HepG2 (cell line): ENCODE results near the gene TCF3. TPM values are rescaled to one million over a fixed set of nuclear protein-coding genes. Genes with fewer than 3 reads are reported as not detected.
"Not testable (repeated sequence)": the region's sequence is repeated elsewhere in the genome, so short reads cannot be mapped to it uniquely, and the experiment has no call there.

Source experiments
- ATAC-seq: fragments of 200-7000 bp; cut with Tn5 transposase; 3 replicates; pipeline ENCODE4 v1.9.1; 2020; ENCODE audit warnings: mild to moderate bottlenecking, moderate library complexity
- BruUV-seq: library from RNA; stranded (reverse); fragments of 400-500 nt; replicated peaks from 2 replicates; lab custom pipeline; 2021; lab: Mats Ljungman, UMichigan
- CTCF ChIA-PET: fragments of 300-600 bp; formaldehyde crosslinking; extraction: SDS; loops from one replicate; lab custom pipeline; 2021; ENCODE audit warnings: low total read pairs, inconsistent platforms, low intra/inter-chr PET ratio; lab: Yijun Ruan, JAX
- POLR2A ChIA-PET: fragments of 350-600 bp; sonication (Branson Sonifier 250); formaldehyde crosslinking; loops from one replicate; lab custom pipeline; 2020; ENCODE audit warnings: antibody characterized with exemption, inconsistent platforms; lab: Yijun Ruan, JAX
- DNase-seq: peaks from one replicate; pipeline ENCODE4 v3.0.0-alpha.2; 2015; ENCODE audit warnings: low spot score
- FAIRE-seq: peaks from 3 replicates; lab custom pipeline; 2011; peaks lifted over from hg19 to GRCh38; lab: Jason Lieb, UNC
- H2AFZ ChIP-seq: one replicate; pipeline ENCODE4 v1.6.1; 2011; ENCODE audit warnings: low read length, inconsistent platforms
- H3K27ac ChIP-seq: fragments of 300-600 bp; 3 replicates; pipeline ENCODE4 v1.8.0; 2011; ENCODE audit warnings: mixed run types, mild to moderate bottlenecking, mixed read lengths, low read length, inconsistent platforms; ENCODE audit not compliant: insufficient read depth; ENCODE audit errors: extremely low read length
- H3K27me3 ChIP-seq, 2 experiments: fragments of 200-600 bp in 1 of 2; 2 replicates in 1 of 2; 3 replicates in 1 of 2; pipeline versions ENCODE4 v1.6.0 to v1.8.0; 2011; ENCODE audit warnings: low read length in 2 of 2, mild to moderate bottlenecking in 2 of 2, moderate library complexity in 2 of 2, inconsistent platforms in 1 of 2; ENCODE audit not compliant: insufficient read depth in 2 of 2, control insufficient read depth in 1 of 2
- H3K36me3 ChIP-seq, 2 experiments: fragments of 200-600 bp in 1 of 2; replicated peaks in 1 of 2; 2 replicates in 1 of 2; 3 replicates in 1 of 2; pipeline versions ENCODE4 v1.5.1 to v1.8.0; 2011; ENCODE audit warnings: low read length in 2 of 2, inconsistent platforms in 1 of 2; ENCODE audit not compliant: insufficient read depth in 2 of 2, control insufficient read depth in 1 of 2
- H3K4me1 ChIP-seq: 2 replicates; pipeline ENCODE4 v1.5.1; 2012; ENCODE audit warnings: low read length, inconsistent platforms; ENCODE audit not compliant: insufficient read depth
- H3K4me2 ChIP-seq: 2 replicates; pipeline ENCODE4 v1.6.0; 2011; ENCODE audit warnings: low read depth, low read length, inconsistent platforms
- H3K4me3 ChIP-seq, 3 experiments: fragments of 200-600 bp in 1 of 3; sonication (generic), shearing (Covaris generic) in 1 of 3; replicated peaks in 1 of 3; 2 replicates each; pipeline ENCODE4 v1.5.1; 2011 to 2016; ENCODE audit warnings: low read length in 3 of 3, inconsistent platforms in 2 of 3, low read depth in 2 of 3, mild to moderate bottlenecking in 2 of 3, control low read depth in 1 of 3, mixed read lengths in 1 of 3; ENCODE audit not compliant: insufficient read depth in 1 of 3
- H3K79me2 ChIP-seq: one replicate; pipeline ENCODE4 v1.6.1; 2011; ENCODE audit warnings: low read length, inconsistent platforms; ENCODE audit not compliant: insufficient read depth
- H3K9ac ChIP-seq: 2 replicates; pipeline ENCODE4 v1.6.0; 2011; ENCODE audit warnings: mild to moderate bottlenecking, low read depth, low read length, inconsistent platforms; ENCODE audit not compliant: insufficient read depth
- H3K9me3 ChIP-seq: 2 replicates; pipeline ENCODE4 v1.5.1; 2012; ENCODE audit warnings: mild to moderate bottlenecking, low read length
- H4K20me1 ChIP-seq: 2 replicates; pipeline ENCODE4 v1.6.0; 2011; ENCODE audit warnings: inconsistent platforms, mild to moderate bottlenecking, low read length, moderate library complexity; ENCODE audit not compliant: insufficient read depth
- GLMP ChIP-seq: sonication (generic); formaldehyde crosslinking; IDR thresholded peaks from 2 replicates; pipeline ENCODE4 v1.9.0; 2021; ENCODE audit warnings: missing genetic modification reagents, mild to moderate bottlenecking, borderline replicate concordance
- ZNF121 ChIP-seq: sonication (generic); formaldehyde crosslinking; IDR thresholded peaks from 2 replicates; pipeline ENCODE4 v1.5.0; 2020; ENCODE audit warnings: mild to moderate bottlenecking, missing genetic modification reagents
- WGBS: methylation state at CpG from one replicate; pipeline ENCODE4 v1.1.6; 2017; ENCODE audit warnings: low lambda C conversion rate; 5-methylcytosine and 5-hydroxymethylcytosine counted together
- in situ Hi-C: cut with HindIII; loops from 2 replicates; pipeline ENCODE4 v1.10.0; 2017; ENCODE audit warnings: low pct_unique_long_range_greater_than_20kb; ENCODE audit not compliant: extremely low pct_ligation_motif_present
- intact Hi-C: fragments of 100-400 bp; cut with micrococcal nuclease; formaldehyde crosslinking; loops from one replicate; pipeline ENCODE4 v1.10.0; 2022; ENCODE audit not compliant: unreplicated experiment
- polyA plus RNA-seq, 8 experiments: library from polyadenylated mRNA; depleted of rRNA in 3 of 8; stranded (reverse) in 7 of 8; unstranded in 1 of 8; fragments of >200 nt; fragmentation: Illumina TruSeq in 4 of 8; extraction: Trizol in 4 of 8; gene quantifications; 2 replicates each; pipeline versions ENCODE4 v1.2.1 to v1.2.3, GENCODE V29; 2011 to 2016; ENCODE audit warnings: low read depth in 4 of 8, missing spikeins in 1 of 8, mixed read lengths in 1 of 8; ENCODE audit not compliant: insufficient read depth in 1 of 8
- total RNA-seq, 5 experiments: library from RNA; depleted of rRNA; stranded (reverse); fragments of >200 nt; fragmentation: Illumina TruSeq; extraction: Trizol; gene quantifications; 2 replicates each; pipeline ENCODE4 v1.2.3, GENCODE V29; 2016; ENCODE audit warnings: low read depth in 1 of 5
- TF ChIP-seq, protein P1 (sequence below): sonication (generic); formaldehyde crosslinking; IDR thresholded peaks from 2 replicates; pipeline ENCODE4 v1.4.0; 2020; ENCODE audit warnings: missing genetic modification reagents, low read depth, mild to moderate bottlenecking, borderline replicate concordance

The TCF3 gene
- total and polyA plus RNA-seq, 2 of the 13 experiments (the other 11 are each of a cell fraction or from before 2014, with no cell fraction given) = 51.4 to 53.2 TPM

DNA sequence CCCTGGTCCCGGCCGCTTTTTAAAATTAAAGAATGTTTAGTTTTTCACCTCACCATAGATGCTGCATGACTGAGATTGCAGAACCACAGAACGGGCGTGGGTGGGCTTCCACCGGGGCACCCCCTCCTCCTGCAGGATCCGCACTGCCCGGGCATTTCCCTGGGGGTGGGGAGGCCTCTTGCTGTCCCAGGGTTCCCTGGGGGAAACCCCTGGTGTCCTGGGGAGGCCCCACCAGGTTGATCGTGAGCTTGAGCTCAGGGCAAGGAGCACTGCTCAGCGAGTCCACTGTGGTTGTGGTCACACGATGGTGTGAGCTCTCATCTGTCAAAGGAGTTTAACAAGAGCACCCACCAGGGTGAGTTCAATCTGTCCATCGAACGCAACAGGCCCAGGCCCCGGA lies 11.4 kb upstream of the TCF3 start:
- Histone ChIP-seq H3K4me3 (no peak overlapping the region), H3K4me1 (no peaks in the 10 kb centered on the region; the same call in 1 of the 2 replicates), H3K4me2 (no peak overlapping the region), H2AFZ (no peak overlapping the region), H3K27me3 (peaks cover 9 to 43% of the 10 kb centered on the region in 2 experiments), H3K79me2 (no peaks in the 10 kb centered on the region), H4K20me1 (no peaks in the 10 kb centered on the region), H3K9ac (no peak overlapping the region), H3K27ac (no peak overlapping the region), H3K36me3 (no peaks in the 10 kb centered on the region), H3K9me3 (no peaks in the 10 kb centered on the region)
- intact Hi-C loops (no loop called here), in situ Hi-C loops (no loop called here)
- ChIA-PET CTCF (no interaction called here), POLR2A (no interaction called here)
- FAIRE-seq = no peak
- no peak for DNase-seq
- no TSS peak for BruUV-seq
- 58% methylated on average over 7 of the region's 13 CpGs for WGBS
- no peak for TF ChIP-seq GLMP
- TF ChIP-seq, protein P1, sequence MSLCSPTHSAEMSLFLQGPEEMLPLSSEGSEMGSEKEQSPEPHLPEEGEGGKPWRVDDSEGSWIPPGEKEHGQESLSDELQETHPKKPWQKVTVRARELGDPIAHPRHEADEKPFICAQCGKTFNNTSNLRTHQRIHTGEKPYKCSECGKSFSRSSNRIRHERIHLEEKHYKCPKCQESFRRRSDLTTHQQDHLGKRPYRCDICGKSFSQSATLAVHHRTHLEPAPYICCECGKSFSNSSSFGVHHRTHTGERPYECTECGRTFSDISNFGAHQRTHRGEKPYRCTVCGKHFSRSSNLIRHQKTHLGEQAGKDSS = peak; percentile 86; the same call in 1 of the 2 replicates
- no peak for ATAC-seq

DNA sequence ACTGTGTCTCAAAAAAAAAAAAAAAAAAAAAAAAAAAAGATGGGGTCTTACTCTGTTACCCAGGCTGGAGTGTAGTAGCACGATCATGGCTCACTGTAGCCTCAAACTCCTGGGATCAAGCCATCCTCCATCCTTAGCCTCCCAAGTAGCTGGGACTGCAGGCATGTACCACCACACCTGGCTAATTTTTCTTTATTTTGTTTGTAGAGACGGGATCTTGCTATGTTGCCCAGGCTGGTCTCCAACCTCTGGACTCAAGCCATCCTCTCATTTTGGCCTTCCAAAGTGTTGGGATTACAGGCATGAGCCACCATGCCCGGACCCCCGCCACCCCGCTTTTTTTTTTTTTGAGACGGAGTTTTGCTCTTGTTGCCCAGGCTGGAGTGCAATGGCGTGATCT lies 10.8 kb upstream of the TCF3 start:
- H3K4me1 ChIP-seq, DNase-seq, H3K4me3 ChIP-seq, CTCF ChIA-PET, intact Hi-C loops, H3K9me3 ChIP-seq, H4K20me1 ChIP-seq, H2AFZ ChIP-seq, H3K79me2 ChIP-seq, H3K27ac ChIP-seq, POLR2A ChIA-PET, BruUV-seq, in situ Hi-C loops, FAIRE-seq, H3K36me3 ChIP-seq, H3K4me2 ChIP-seq, H3K9ac ChIP-seq, ATAC-seq: not testable (repeated sequence)
- TF ChIP-seq ZNF121 (CRISPR knock-in tag) = 0 out of 2 replicates have a peak, but pooled peaks have one; percentile 35
- H3K27me3 ChIP-seq = peaks cover 6 to 43% of the 10 kb centered on the region in 2 experiments
- WGBS = 42% methylated on average over 7 of the region's 7 CpGs
